HepG2 (cell line): ENCODE measurements around the gene TBXA2R. TPM values are rescaled to one million over a fixed set of nuclear protein-coding genes. Genes with fewer than 3 reads are reported as not detected.

Experiments used
- CREB1 ChIP-seq, 2 experiments: fragments of 450-650 bp in 1 of 2; IDR thresholded peaks; 2 replicates each; pipeline ENCODE4 v1.6.1; 2016 to 2017; ENCODE audit warnings: control low read depth in 1 of 2, mild to moderate bottlenecking in 1 of 2, missing compliant biosample characterization in 1 of 2, missing genetic modification characterization in 1 of 2
- DMAP1 ChIP-seq: IDR thresholded peaks from 2 replicates; pipeline ENCODE4 v1.6.1; 2016
- ETV6 ChIP-seq: sonication (generic); formaldehyde crosslinking; conservative IDR thresholded peaks from 2 replicates; pipeline ENCODE4 v1.4.0; 2020; ENCODE audit warnings: missing genetic modification reagents
- HMG20A ChIP-seq: IDR thresholded peaks from 2 replicates; pipeline ENCODE4 v1.6.1; 2016; ENCODE audit warnings: borderline replicate concordance
- HNF4G ChIP-seq, 2 experiments: sonication (generic) in 1 of 2; formaldehyde crosslinking in 1 of 2; IDR thresholded peaks; 2 replicates each; pipeline versions ENCODE4 v1.4.0 to v1.6.1; 2011 to 2020; ENCODE audit warnings: borderline replicate concordance in 2 of 2, low read depth in 2 of 2, mild to moderate bottlenecking in 2 of 2, low read length in 1 of 2, missing genetic modification reagents in 1 of 2, moderate library complexity in 1 of 2
- HOXA5 ChIP-seq: sonication (generic); formaldehyde crosslinking; IDR thresholded peaks from 2 replicates; pipeline ENCODE4 v1.4.0; 2020; ENCODE audit warnings: missing genetic modification reagents
- KDM6A ChIP-seq: IDR thresholded peaks from 2 replicates; pipeline ENCODE4 v1.6.1; 2016; ENCODE audit warnings: low read depth
- NFE2L1 ChIP-seq: sonication (generic); formaldehyde crosslinking; IDR thresholded peaks from 2 replicates; pipeline ENCODE4 v1.4.0; 2020; ENCODE audit warnings: missing genetic modification reagents, mild to moderate bottlenecking, borderline replicate concordance
- RBM22 ChIP-seq: fragments of 200-400 bp; formaldehyde crosslinking; optimal IDR thresholded peaks from 2 replicates; pipeline ENCODE3; 2017; ENCODE audit warnings: mild to moderate bottlenecking, low read length, moderate library complexity
- SIN3A ChIP-seq: IDR thresholded peaks from 2 replicates; pipeline ENCODE4 v1.6.1; 2011; ENCODE audit warnings: low read depth, mild to moderate bottlenecking, control low read depth, low read length, borderline replicate concordance
- SMAD1 ChIP-seq: sonication (generic); formaldehyde crosslinking; IDR thresholded peaks from 2 replicates; pipeline ENCODE4 v1.4.0; 2020; ENCODE audit warnings: missing genetic modification reagents, low read depth, mild to moderate bottlenecking, borderline replicate concordance
- SRSF9 ChIP-seq: fragments of 200-400 bp; formaldehyde crosslinking; IDR thresholded peaks from 2 replicates; pipeline ENCODE4 v1.6.1; 2018; ENCODE audit warnings: borderline replicate concordance, mild to moderate bottlenecking, low read depth, low read length; ENCODE audit not compliant: insufficient read depth, poor library complexity, severe bottlenecking
- ZFP36 ChIP-seq: fragments of 150-350 bp; IDR thresholded peaks from 2 replicates; pipeline ENCODE4 v1.6.1; 2018; ENCODE audit warnings: borderline replicate concordance, low read length, low read depth; ENCODE audit not compliant: partially characterized antibody
- ZNF205 ChIP-seq: IDR thresholded peaks from 2 replicates; pipeline ENCODE4 v1.6.1; 2018; ENCODE audit warnings: missing biosample characterization, missing genetic modification reagents
- ZNF441 ChIP-seq: sonication (generic); formaldehyde crosslinking; IDR thresholded peaks from 2 replicates; pipeline ENCODE4 v1.7.0; 2021; ENCODE audit warnings: missing genetic modification reagents, borderline replicate concordance
- ZNF451 ChIP-seq: sonication (generic); formaldehyde crosslinking; IDR thresholded peaks from 2 replicates; pipeline ENCODE4 v1.5.0; 2020; ENCODE audit warnings: mild to moderate bottlenecking, missing genetic modification reagents
- ZNF550 ChIP-seq: sonication (generic); formaldehyde crosslinking; IDR thresholded peaks from 2 replicates; pipeline ENCODE4 v1.4.0; 2020; ENCODE audit warnings: mild to moderate bottlenecking, missing genetic modification reagents, borderline replicate concordance
- ZNF768 ChIP-seq: sonication (generic); formaldehyde crosslinking; IDR thresholded peaks from 2 replicates; pipeline ENCODE4 v1.4.0; 2020; ENCODE audit warnings: missing genetic modification reagents
- polyA plus RNA-seq, 8 experiments: library from polyadenylated mRNA; depleted of rRNA in 3 of 8; stranded (reverse) in 7 of 8; unstranded in 1 of 8; fragments of >200 nt; fragmentation: Illumina TruSeq in 4 of 8; extraction: Trizol in 4 of 8; gene quantifications; 2 replicates each; pipeline versions ENCODE4 v1.2.1 to v1.2.3, GENCODE V29; 2011 to 2016; ENCODE audit warnings: low read depth in 4 of 8, missing spikeins in 1 of 8, mixed read lengths in 1 of 8; ENCODE audit not compliant: insufficient read depth in 1 of 8
- total RNA-seq, 5 experiments: library from RNA; depleted of rRNA; stranded (reverse); fragments of >200 nt; fragmentation: Illumina TruSeq; extraction: Trizol; gene quantifications; 2 replicates each; pipeline ENCODE4 v1.2.3, GENCODE V29; 2016; ENCODE audit warnings: low read depth in 1 of 5
- TF ChIP-seq, protein P1 (sequence below): sonication (generic); formaldehyde crosslinking; IDR thresholded peaks from 2 replicates; pipeline ENCODE4 v1.4.0; 2020; ENCODE audit warnings: mild to moderate bottlenecking, missing genetic modification reagents
- TF ChIP-seq, protein P2 (sequence below): IDR thresholded peaks from 2 replicates; pipeline ENCODE4 v1.6.1; 2016; ENCODE audit warnings: missing genetic modification reagents, missing compliant biosample characterization
- TF ChIP-seq, protein P3 (sequence below): sonication (generic); formaldehyde crosslinking; IDR thresholded peaks from 2 replicates; pipeline ENCODE4 v1.5.1; 2020; ENCODE audit warnings: mild to moderate bottlenecking, moderate library complexity, missing genetic modification reagents
- TF ChIP-seq, protein P4 (sequence below): sonication (generic); formaldehyde crosslinking; IDR thresholded peaks from 2 replicates; pipeline ENCODE4 v1.4.0; 2020; ENCODE audit warnings: low read depth, missing genetic modification reagents
- TF ChIP-seq, protein P5 (sequence below): IDR thresholded peaks from 2 replicates; pipeline ENCODE4 v1.6.1; 2012; ENCODE audit warnings: inconsistent platforms

The TBXA2R gene
- total and polyA plus RNA-seq, 2 of the 13 experiments (the other 11 are each of a cell fraction or from before 2014, with no cell fraction given), result 0.09 TPM; not detected in 1

DNA sequence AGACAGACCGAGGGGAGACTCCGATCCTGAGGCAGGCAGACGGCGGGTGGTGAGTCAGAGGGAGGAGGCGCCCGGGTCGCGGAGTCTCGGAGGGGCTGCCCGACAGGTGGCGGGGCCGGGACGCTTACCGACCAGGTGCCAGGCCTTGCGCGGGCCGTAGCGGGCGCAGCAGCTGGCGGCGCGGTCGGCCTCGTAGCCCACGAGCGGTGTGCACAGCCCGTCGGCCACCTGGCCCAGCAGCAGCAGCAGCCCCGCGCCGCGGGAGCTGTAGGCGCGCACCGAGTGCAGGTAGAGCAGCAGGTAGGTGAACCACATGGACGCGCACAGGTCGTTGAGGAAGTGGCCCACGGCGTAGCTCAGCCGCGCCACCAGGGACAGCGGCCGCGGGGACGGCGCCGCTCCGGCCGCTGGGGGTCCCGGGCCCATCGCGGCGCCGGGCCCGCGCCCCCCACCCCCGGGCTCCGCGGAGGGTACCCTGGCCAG, 49.7 kb downstream of the TBXA2R start (continued):
- TF ChIP-seq HNF4G (IDR thresholded peaks at IDR 0.05; ENCODE audit: borderline replicate concordance, low read depth, low read length) (no peak), HNF4G (CRISPR knock-in tag; IDR thresholded peaks at IDR 0.05; ENCODE audit: borderline replicate concordance, low read depth) (no peak), DMAP1 (CRISPR knock-in tag) (no peak), ETV6 (no peak), KDM6A (CRISPR knock-in tag) (no peak), RBM22 (no peak), ZFP36 (peak; percentile 45), SRSF9 (no peak), SMAD1 (CRISPR knock-in tag) (no peak), HOXA5 (CRISPR knock-in tag) (no peak), ZNF550 (CRISPR knock-in tag) (0 out of 2 replicates have a peak, but pooled peaks have one; percentile 24), NFE2L1 (CRISPR knock-in tag) (no peak), ZNF205 (CRISPR knock-in tag) (no peak), HMG20A (no peak), ZNF768 (CRISPR knock-in tag) (no peak), CREB1 (IDR thresholded peaks at IDR 0.05) (no peak), CREB1 (CRISPR knock-in tag; IDR thresholded peaks at IDR 0.05) (no peak), SIN3A (no peak), ZNF441 (CRISPR knock-in tag) (no peak; the same call in 1 of the 2 replicates), ZNF451 (CRISPR knock-in tag) (no peak)
- TF ChIP-seq, protein P1, sequence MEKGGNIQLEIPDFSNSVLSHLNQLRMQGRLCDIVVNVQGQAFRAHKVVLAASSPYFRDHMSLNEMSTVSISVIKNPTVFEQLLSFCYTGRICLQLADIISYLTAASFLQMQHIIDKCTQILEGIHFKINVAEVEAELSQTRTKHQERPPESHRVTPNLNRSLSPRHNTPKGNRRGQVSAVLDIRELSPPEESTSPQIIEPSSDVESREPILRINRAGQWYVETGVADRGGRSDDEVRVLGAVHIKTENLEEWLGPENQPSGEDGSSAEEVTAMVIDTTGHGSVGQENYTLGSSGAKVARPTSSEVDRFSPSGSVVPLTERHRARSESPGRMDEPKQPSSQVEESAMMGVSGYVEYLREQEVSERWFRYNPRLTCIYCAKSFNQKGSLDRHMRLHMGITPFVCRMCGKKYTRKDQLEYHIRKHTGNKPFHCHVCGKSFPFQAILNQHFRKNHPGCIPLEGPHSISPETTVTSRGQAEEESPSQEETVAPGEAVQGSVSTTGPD, result no peak
- TF ChIP-seq, protein P2, sequence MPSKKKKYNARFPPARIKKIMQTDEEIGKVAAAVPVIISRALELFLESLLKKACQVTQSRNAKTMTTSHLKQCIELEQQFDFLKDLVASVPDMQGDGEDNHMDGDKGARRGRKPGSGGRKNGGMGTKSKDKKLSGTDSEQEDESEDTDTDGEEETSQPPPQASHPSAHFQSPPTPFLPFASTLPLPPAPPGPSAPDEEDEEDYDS (CRISPR knock-in tag), result no peak
- TF ChIP-seq, protein P3, sequence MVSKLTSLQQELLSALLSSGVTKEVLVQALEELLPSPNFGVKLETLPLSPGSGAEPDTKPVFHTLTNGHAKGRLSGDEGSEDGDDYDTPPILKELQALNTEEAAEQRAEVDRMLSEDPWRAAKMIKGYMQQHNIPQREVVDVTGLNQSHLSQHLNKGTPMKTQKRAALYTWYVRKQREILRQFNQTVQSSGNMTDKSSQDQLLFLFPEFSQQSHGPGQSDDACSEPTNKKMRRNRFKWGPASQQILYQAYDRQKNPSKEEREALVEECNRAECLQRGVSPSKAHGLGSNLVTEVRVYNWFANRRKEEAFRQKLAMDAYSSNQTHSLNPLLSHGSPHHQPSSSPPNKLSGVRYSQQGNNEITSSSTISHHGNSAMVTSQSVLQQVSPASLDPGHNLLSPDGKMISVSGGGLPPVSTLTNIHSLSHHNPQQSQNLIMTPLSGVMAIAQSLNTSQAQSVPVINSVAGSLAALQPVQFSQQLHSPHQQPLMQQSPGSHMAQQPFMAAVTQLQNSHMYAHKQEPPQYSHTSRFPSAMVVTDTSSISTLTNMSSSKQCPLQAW (CRISPR knock-in tag), result no peak
- TF ChIP-seq, protein P4, sequence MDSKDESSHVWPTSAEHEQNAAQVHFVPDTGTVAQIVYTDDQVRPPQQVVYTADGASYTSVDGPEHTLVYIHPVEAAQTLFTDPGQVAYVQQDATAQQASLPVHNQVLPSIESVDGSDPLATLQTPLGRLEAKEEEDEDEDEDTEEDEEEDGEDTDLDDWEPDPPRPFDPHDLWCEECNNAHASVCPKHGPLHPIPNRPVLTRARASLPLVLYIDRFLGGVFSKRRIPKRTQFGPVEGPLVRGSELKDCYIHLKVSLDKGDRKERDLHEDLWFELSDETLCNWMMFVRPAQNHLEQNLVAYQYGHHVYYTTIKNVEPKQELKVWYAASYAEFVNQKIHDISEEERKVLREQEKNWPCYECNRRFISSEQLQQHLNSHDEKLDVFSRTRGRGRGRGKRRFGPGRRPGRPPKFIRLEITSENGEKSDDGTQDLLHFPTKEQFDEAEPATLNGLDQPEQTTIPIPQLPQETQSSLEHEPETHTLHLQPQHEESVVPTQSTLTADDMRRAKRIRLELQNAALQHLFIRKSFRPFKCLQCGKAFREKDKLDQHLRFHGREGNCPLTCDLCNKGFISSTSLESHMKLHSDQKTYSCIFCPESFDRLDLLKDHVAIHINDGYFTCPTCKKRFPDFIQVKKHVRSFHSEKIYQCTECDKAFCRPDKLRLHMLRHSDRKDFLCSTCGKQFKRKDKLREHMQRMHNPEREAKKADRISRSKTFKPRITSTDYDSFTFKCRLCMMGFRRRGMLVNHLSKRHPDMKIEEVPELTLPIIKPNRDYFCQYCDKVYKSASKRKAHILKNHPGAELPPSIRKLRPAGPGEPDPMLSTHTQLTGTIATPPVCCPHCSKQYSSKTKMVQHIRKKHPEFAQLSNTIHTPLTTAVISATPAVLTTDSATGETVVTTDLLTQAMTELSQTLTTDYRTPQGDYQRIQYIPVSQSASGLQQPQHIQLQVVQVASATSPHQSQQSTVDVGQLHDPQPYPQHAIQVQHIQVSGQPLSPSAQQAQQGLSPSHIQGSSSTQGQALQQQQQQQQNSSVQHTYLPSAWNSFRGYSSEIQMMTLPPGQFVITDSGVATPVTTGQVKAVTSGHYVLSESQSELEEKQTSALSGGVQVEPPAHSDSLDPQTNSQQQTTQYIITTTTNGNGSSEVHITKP (CRISPR knock-in tag), result no peak
- TF ChIP-seq, protein P5, sequence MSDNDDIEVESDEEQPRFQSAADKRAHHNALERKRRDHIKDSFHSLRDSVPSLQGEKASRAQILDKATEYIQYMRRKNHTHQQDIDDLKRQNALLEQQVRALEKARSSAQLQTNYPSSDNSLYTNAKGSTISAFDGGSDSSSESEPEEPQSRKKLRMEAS, result peak; percentile 10
